SU-DHL-6 (cell line): ENCODE data around the gene SOS1.

Experiments used
- H2AFZ ChIP-seq: fragments of 200-600 bp; sonication (generic); 2 replicates; pipeline ENCODE4 v1.6.1; 2014; ENCODE audit warnings: low read depth, mild to moderate bottlenecking, moderate library complexity, mixed read lengths, antibody characterized with exemption, low read length; ENCODE audit not compliant: severe bottlenecking
- H3F3A ChIP-seq: fragments of 200-600 bp; shearing (Covaris generic); 2 replicates; pipeline ENCODE4 v1.6.0; 2016; ENCODE audit warnings: antibody characterized with exemption, mild to moderate bottlenecking; ENCODE audit not compliant: insufficient read depth
- H3K27ac ChIP-seq: fragments of 200-600 bp; sonication (generic); 2 replicates; pipeline ENCODE4 v1.5.1; 2016; ENCODE audit warnings: low read depth, mild to moderate bottlenecking, low read length, moderate library complexity, mixed read lengths
- H3K27me3 ChIP-seq: fragments of 200-600 bp; sonication (generic), shearing (Covaris generic); 2 replicates; pipeline ENCODE4 v1.6.0; 2014; ENCODE audit warnings: mild to moderate bottlenecking, low read length
- H3K36me3 ChIP-seq: fragments of 200-600 bp; sonication (generic); 2 replicates; pipeline ENCODE4 v1.6.1; 2014; ENCODE audit warnings: mild to moderate bottlenecking, low read length, mixed read lengths
- H3K4me2 ChIP-seq: fragments of 300-600, 200-600 bp; shearing (Covaris generic), sonication (generic); 2 replicates; pipeline ENCODE4 v1.6.0; 2014; ENCODE audit warnings: low read length, low read depth, mild to moderate bottlenecking; ENCODE audit not compliant: poor library complexity, severe bottlenecking
- H3K4me3 ChIP-seq: fragments of 200-600 bp; sonication (generic); 2 replicates; pipeline ENCODE4 v1.5.1; 2014; ENCODE audit warnings: antibody characterized with exemption, low read length, mild to moderate bottlenecking, mixed read lengths; ENCODE audit not compliant: insufficient read depth, poor library complexity, severe bottlenecking
- H3K79me2 ChIP-seq: fragments of 200-600 bp; sonication (generic); 2 replicates; pipeline ENCODE4 v1.6.1; 2014; ENCODE audit warnings: mild to moderate bottlenecking, low read length, moderate library complexity; ENCODE audit not compliant: insufficient read depth
- H3K9ac ChIP-seq: fragments of 200-600 bp; sonication (generic); 2 replicates; pipeline ENCODE4 v1.7.0; 2014; ENCODE audit warnings: mild to moderate bottlenecking, low read length
- H3K9me2 ChIP-seq: fragments of 200-600 bp; sonication (generic); replicated peaks from 2 replicates; pipeline ENCODE4 v1.6.1; 2014; ENCODE audit warnings: low read length; ENCODE audit not compliant: insufficient read depth
- H3K9me3 ChIP-seq: fragments of 200-600 bp; sonication (generic); 2 replicates; pipeline ENCODE4 v1.6.1; 2014; ENCODE audit warnings: low read length, mixed read lengths; ENCODE audit not compliant: insufficient read depth
- H4K20me1 ChIP-seq: fragments of 200-600 bp; sonication (generic); 2 replicates; pipeline ENCODE4 v1.6.1; 2014; ENCODE audit warnings: low read depth, mild to moderate bottlenecking, antibody characterized with exemption, low read length, moderate library complexity, mixed read lengths
- CTCF ChIP-seq: fragments of 200-600 bp; sonication (generic); IDR thresholded peaks from one replicate; pipeline ENCODE4 v1.5.1; 2017; ENCODE audit warnings: antibody characterized with exemption, mild to moderate bottlenecking, low read length, moderate library complexity; ENCODE audit not compliant: insufficient read depth, poor library complexity, severe bottlenecking
- EZH2phosphoT487 ChIP-seq: fragments of 200-600 bp; sonication (generic), shearing (Covaris generic); conservative IDR thresholded peaks from 2 replicates; pipeline ENCODE4 v1.6.1; 2018; ENCODE audit warnings: mild to moderate bottlenecking, antibody characterized with exemption, low read length, moderate library complexity, mixed read lengths

Gene SOS1

DNA sequence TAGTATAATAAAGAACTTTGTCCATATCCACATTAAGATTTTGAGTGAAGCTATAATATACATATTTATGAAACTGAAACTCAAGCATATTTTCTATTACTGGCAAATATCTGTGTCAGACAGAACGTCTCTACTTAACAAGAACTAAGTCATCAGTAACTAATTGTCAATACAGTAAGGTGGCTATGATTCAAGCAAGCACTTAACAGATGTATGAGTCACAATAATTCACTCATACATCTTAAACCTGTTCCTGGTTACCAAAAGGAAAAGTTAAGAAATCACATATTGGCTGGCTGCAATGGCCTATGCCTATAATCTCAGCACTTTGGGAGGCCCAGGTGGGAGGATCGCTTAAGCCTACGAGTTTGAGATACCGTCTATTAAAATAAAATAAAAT is 96.0 kb downstream of the SOS1 start:
- Histone ChIP-seq H4K20me1 (no peaks in the 10 kb centered on the region), H2AFZ (no peak overlapping the region), H3K27ac (no peak overlapping the region), H3K79me2 (no peaks in the 10 kb centered on the region), H3K4me2 (no peak overlapping the region), H3K9me3 (no peaks in the 10 kb centered on the region), H3K4me3 (no peak overlapping the region), H3K9me2 (no peaks in the 10 kb centered on the region), H3K36me3 (peaks cover 14% of the 10 kb centered on the region; the same call in 1 of the 2 replicates), H3K9ac (no peak overlapping the region), H3F3A (peaks cover 9% of the 10 kb centered on the region; the same call in 1 of the 2 replicates), H3K27me3 (no peaks in the 10 kb centered on the region)
- TF ChIP-seq EZH2phosphoT487 (no peak), CTCF (no peak)

DNA sequence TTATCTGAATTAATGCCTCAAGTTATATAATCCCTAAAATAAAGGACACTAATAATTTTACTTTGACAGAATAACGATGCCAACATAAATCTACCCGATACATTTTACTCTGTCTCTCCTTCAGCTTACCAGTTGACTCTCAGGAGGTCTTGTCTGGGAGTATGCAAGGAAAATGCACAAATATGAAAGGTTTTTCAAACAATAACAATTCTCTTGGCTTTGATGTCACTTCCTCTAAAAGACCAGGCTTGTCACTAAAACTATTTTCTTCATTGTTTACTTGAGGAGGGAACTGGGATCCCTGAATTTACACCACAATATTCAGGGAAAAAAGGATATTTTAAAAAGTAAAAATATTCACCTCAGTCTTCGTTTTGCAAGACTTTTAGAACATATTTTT is 97.2 kb downstream of the SOS1 start:
- Histone ChIP-seq H3K9me3 (no peaks in the 10 kb centered on the region), H3K4me3 (no peak overlapping the region), H2AFZ (no peak overlapping the region), H3F3A (peaks cover 9% of the 10 kb centered on the region; the same call in 1 of the 2 replicates), H4K20me1 (no peaks in the 10 kb centered on the region), H3K9me2 (no peaks in the 10 kb centered on the region), H3K27me3 (no peaks in the 10 kb centered on the region), H3K9ac (no peak overlapping the region), H3K36me3 (peaks cover 14% of the 10 kb centered on the region; the same call in 1 of the 2 replicates), H3K79me2 (no peaks in the 10 kb centered on the region), H3K27ac (no peak overlapping the region), H3K4me2 (no peak overlapping the region)
- TF ChIP-seq EZH2phosphoT487 (no peak), CTCF (no peak)

- Histone ChIP-seq H3K27ac (no peak overlapping the region), H3K27me3 (no peaks in the 10 kb centered on the region), H3K9ac (no peak overlapping the region), H3K36me3 (peaks cover 14% of the 10 kb centered on the region; the same call in 1 of the 2 replicates), H3K9me3 (no peaks in the 10 kb centered on the region), H3K4me3 (no peak overlapping the region), H3K79me2 (no peaks in the 10 kb centered on the region), H4K20me1 (no peaks in the 10 kb centered on the region), H3K4me2 (no peak overlapping the region), H2AFZ (no peak overlapping the region), H3K9me2 (no peaks in the 10 kb centered on the region), H3F3A (peaks cover 6% of the 10 kb centered on the region; the same call in 1 of the 2 replicates)
- TF ChIP-seq EZH2phosphoT487 (no peak), CTCF (no peak)
These were observed 98.1 kb downstream of the SOS1 start for GRCh38 chr2:39022642-39023235.
